SK-N-SH treated with all-trans-retinoic acid at 6 μM for 48 hours (cell line): ENCODE measurements around the gene SSTR5.

ENCODE experiments used
- OSR1 ChIP-seq: fragments of 250-450 bp; sonication (Bioruptor Pico); IDR thresholded peaks from 2 replicates; pipeline ENCODE4 v1.8.0; 2022; ENCODE audit warnings: moderate library complexity, mild to moderate bottlenecking, inconsistent platforms
- ZC3H10 ChIP-seq: fragments of 250-450 bp; sonication (Bioruptor Pico); IDR thresholded peaks from 2 replicates; pipeline ENCODE4 v1.5.1; 2021; ENCODE audit warnings: mild to moderate bottlenecking, moderate library complexity
- ZFP30 ChIP-seq: fragments of 450-650 bp; formaldehyde crosslinking; IDR thresholded peaks from 2 replicates; pipeline ENCODE4 v1.5.0; 2022; ENCODE audit warnings: mild to moderate bottlenecking, moderate library complexity

DNA sequence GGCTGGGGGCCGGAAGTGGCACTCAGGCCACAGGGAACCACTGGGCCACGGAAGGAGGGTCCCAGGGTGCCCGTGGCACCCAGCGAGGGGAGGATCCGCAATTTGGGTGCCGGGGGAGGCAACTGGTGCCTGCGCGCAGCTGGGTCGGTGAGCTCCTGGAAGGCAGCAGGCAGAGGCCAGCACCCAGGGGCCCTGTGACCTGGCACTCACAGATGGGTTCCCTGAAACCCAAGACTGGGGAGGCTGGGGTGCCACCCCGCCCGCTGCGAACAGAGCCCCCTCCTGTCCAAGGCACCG lies 663 bp downstream of the SSTR5 start:
- TF ChIP-seq ZFP30 (CRISPR knock-in tag): no peak
- no peak for TF ChIP-seq ZC3H10 (CRISPR knock-in tag)
- TF ChIP-seq OSR1: no peak
